ENCODE data around the gene ACTL6B.

The ACTL6B gene

DNA sequence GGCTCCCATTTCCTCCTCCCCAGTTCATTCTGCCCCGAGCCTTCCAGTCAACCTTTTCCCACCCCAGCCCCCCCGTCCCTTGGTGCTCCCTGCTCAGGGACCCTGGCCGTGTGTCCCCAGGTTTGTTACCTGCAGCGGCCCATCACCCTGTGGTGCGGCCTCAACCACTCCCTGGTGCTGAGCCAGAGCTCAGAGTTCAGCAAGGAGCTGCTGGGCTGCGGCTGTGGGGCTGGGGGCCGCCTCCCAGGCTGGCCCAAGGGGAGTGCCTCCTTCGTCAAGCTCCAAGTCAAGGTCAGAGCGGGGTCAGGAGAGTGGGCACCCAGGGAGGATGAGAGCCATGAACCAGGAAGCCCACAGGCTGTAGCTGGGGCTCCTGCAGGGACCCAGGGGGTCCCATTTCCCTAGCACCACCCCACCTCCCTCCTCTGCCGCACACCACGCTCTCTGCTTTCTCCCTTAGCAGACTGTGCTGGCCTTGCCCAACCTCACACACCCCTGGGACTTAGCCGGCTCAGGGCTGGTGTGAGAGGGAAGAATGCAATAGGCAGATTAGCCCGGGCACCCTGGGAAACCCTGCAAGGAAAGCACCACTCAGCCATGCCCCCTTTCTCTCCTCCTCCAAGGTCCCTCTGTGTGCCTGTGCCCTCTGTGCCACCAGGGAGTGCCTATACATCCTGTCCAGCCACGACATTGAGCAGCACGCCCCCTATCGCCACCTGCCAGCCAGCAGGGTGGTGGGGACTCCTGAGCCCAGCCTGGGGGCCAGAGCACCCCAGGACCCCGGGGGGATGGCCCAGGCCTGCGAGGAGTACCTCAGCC, 56.1 kb downstream of the ACTL6B start:
- DNase-seq: no peak

DNA sequence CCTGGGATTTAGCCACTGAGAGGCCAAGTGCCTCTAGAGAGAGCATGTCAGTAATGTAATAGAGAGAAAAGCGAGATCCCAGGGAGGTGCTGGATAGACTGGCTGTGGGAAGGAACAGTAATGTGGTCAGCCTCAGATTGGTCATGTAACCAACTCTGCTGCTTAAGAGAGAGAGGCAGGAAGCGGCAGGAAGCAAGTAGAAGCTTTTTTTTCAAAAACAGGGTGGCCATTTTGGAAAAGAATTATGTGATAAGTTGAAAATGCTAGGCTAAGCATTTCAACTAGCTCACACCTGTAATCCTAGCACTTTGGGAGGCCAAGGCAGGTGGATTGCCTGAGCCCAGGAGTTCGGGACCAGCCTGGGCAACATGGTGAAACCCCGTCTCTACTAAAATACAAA, 57.8 kb downstream of the ACTL6B start:
- no peak for DNase-seq

DNA sequence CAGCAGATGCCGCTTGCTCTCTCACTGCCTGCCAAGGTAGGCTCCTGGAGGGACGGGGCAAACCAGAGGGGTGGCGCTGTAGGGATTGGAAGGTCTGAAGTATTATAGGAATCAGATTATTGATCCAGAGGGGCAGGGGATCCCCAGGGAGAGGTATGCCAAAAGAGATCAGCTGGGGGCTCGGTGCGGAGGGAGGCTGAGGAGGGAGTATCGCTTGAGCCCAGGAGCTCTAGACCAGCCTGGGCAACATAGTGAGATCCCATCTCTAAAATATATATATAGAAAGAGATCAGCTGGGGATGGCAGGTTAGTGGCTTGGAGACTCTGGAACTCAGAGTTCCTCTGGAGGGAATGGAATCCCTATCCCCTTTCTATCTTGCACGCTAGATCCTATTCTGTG, 61.1 kb downstream of the ACTL6B start:
- DNase-seq: no peak
